GM21360 (cell line): ENCODE data around the gene RBL2.
A peak's percentile ranks its signal among the peaks of the same experiment; 100 is the strongest.
"Not testable (repeated sequence)": the region's sequence is repeated elsewhere in the genome, so short reads cannot be mapped to it uniquely, and the experiment has no call there.

Experiments
- ATAC-seq: cut with Tn5 transposase; IDR thresholded peaks from one replicate; pipeline ENCODE4 v1.9.1; 2021; ENCODE audit warnings: mild to moderate bottlenecking, moderate library complexity; ENCODE audit not compliant: unreplicated experiment

The RBL2 gene

DNA sequence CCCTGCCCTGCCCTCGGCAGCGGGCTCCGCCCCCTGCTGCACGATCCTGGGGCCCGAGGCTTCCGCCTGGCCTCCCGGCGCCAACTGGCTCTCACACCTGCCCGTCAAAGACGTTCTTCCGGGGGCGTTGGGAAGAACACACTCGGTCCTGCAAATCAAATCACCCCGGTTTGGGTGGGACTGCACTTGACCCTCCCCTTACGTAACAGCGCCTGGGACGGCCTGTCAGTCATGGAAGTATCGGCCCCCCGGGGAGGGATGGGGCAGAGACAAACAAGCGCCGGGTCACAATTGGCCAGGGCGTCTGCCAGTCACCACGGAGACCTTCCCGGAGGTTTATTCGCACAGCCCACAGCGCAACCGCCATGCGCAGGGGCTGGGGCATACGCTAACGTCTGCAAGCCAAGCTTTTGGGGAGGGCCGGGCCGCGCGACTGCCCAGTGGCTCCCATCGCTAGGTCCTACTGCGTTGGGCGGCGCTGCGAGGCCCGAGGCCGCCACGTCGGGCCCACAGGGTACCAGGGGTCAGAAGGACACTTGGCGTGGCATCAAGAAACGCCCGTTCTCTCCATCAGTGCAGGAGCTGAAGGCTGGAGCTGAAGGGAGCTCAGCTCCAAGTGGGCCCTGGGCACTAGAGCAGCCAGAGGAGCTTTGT is 69.1 kb downstream of the RBL2 start:
- ATAC-seq: peak; percentile 95

- no peak for ATAC-seq
Observed at GRCh38 chr16:53503991-53504663, 69.9 kb downstream of the RBL2 start.

- ATAC-seq: no peak
Observed at GRCh38 chr16:53504665-53505064, 70.4 kb downstream of the RBL2 start.

- ATAC-seq: no peak
Observed at GRCh38 chr16:53506254-53506653, 72.0 kb downstream of the RBL2 start.

GRCh38 chr16:53507464-53508179 is 73.4 kb downstream of the RBL2 start:
- no peak for ATAC-seq

- ATAC-seq: peak; percentile 53
Observed at GRCh38 chr16:53509906-53510703, 75.8 kb downstream of the RBL2 start.

DNA sequence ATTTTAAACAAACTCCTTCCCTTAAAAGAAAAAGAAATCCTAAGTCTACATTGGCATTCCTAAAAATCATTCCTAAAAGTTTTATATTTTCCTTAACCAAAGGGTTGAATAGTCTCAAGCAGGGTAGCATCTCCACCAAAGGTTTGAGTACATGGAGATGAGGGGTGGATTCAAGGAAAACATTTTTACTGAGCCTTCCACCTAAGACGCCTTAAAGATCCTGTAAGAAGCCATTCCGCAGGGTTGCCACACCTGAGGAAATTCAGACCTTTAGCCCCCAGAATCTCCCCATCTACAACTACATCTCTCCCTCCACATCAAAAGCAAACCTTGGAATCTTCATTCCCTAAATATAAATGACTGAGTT is 76.4 kb downstream of the RBL2 start:
- ATAC-seq: no peak

DNA sequence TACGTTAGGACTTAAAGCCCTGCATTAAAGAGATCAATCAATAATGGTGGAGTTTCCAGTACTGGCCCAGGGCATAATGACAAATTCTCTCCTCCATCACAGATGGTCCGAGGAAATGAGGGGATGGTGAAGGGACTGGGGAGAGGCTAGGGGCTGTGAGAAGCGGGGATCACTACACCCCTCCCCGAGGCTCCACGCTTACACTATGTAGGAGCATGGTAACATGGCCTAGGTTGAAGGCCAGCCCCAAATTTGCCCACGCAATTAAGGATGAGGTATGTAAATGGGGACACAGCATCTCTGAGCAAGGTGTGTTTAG is 76.8 kb downstream of the RBL2 start:
- no peak for ATAC-seq

GRCh38 chr16:53511403-53512280 is 77.4 kb downstream of the RBL2 start:
- ATAC-seq: no peak

DNA sequence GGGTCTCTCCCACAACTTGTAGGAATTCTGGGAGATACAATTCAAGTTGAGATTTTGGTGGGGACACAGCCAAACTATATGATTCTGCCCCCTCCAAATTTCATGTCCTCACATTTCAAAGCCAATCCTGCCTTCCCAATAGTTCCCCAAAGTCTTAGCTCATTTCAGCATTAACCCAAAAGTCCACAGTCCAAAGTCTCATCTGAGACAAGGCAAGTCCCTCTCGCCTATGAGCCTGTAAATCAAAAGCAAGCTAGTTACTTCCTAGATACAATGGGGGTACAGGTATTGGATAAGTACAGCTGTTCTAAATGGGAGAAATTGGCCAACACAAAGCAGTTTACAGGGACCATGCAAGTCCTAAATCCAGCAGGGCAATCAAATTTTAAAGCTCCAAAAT is 78.5 kb downstream of the RBL2 start:
- ATAC-seq: not testable (repeated sequence)

DNA sequence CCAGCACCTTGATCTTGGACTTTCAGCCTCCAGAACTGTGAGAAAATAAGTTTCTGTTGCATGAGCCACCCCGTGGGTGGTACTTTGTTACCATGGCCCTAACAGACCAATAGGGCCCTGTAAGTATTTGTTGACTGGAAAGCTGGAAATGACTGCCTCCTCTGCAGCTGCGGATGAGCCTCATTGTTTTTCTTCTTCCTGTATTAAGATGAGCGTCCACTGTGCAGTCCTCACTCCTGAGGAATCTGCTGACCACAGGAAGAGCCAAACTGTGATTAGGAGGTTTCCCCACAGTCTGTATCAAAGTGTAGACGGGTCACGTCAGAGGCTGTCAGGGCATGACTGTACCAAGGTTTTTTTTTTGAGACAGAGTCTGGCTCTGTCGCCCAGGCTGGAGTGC is 81.0 kb downstream of the RBL2 start:
- ATAC-seq: no peak

DNA sequence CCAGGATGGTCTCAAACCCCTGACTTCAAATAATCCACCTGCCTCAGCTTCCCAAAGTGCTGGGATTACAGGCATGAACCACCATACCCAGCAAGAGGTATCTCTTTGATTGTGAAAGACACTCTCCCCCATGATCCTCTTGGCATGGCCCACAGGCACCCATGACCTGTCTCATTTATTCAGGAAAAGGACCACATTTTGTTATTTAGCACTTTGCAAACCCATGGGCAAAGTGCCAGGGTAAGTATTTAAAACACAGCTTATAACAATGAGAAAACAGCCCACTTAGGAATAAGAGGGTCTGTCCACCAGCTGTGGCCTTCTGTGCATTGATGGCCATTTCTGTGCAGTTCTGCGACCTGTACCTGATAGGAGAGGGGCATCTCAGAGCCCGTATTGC is 81.5 kb downstream of the RBL2 start:
- no peak for ATAC-seq

DNA sequence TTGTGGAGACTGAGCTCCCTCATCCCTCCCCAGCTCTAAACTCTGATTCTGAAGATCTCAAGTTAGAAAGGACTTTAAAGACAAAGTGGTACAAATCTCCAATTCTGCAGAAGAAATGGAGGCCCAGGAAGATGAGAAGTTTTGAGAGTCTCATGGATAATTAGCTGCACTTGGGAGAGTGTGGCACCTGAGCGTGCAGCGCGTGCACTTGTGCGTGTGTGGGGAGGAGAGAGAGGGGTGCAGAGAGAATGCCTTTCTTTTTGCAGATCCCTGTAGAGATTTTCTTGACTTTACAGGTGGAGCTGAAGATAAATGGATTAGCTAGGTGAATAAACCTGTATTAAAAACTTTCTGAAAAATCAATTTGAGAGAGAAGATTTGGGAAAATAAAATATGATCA is 83.6 kb downstream of the RBL2 start:
- no peak for ATAC-seq

- ATAC-seq: peak; percentile 96
Observed at GRCh38 chr16:53518550-53519416, 84.5 kb downstream of the RBL2 start.

GRCh38 chr16:53519417-53520091 is 85.3 kb downstream of the RBL2 start:
- no peak for ATAC-seq

- ATAC-seq: no peak
Observed at GRCh38 chr16:53523126-53523804, 89.0 kb downstream of the RBL2 start.

- no peak for ATAC-seq
Observed at GRCh38 chr16:53523971-53524548, 89.8 kb downstream of the RBL2 start.

DNA sequence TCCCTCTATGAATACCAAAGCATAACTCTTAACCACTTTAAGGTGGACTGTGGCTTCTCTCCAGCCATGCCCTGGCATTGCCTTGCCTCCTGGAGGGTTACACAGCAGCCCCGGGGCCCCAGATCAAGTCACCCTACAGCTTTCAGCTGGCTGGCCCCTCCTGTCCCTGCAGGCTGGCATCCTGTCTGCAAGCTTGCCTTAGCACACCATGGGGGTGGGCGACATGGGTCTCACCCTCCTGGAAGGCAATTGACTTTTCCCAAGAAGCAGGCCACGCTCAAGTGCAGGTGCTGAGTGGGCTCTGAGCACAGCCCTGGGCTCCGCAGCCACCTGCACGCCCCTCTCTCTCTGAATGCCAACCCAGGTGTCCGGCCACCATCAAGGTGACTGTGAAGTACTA is 94.5 kb downstream of the RBL2 start:
- no peak for ATAC-seq
